Small intestine (tissue), 7 donors: ENCODE results near the gene FTO. TPM values are rescaled to one million over a fixed set of nuclear protein-coding genes. Genes with fewer than 3 reads are reported as not detected.
A peak's percentile ranks its signal among the peaks of the same experiment; 100 is the strongest.

Experiments
- DNase-seq, 2 donors: peaks; one replicate each; pipeline versions ENCODE4 v3.0.0 to v3.0.0-alpha.2; 2013
- FAIRE-seq: peaks from 2 replicates; lab custom pipeline; 2012; peaks lifted over from hg19 to GRCh38; lab: Jason Lieb, UNC
- H3K27ac ChIP-seq, 3 donors: one replicate each; pipeline ENCODE4 v1.5.1; 2013; ENCODE audit warnings: low read length in 2 of 3, mild to moderate bottlenecking in 2 of 3, control low read depth in 1 of 3, inconsistent platforms in 1 of 3, low read depth in 1 of 3, moderate library complexity in 1 of 3
- H3K27me3 ChIP-seq, 3 donors: one replicate each; pipeline ENCODE4 v1.6.1; 2013; ENCODE audit warnings: low read length in 3 of 3, inconsistent platforms in 1 of 3; ENCODE audit not compliant: control insufficient read depth in 3 of 3, insufficient read depth in 3 of 3
- H3K36me3 ChIP-seq, 3 donors: one replicate each; pipeline ENCODE4 v1.6.1; 2013; ENCODE audit warnings: low read length in 3 of 3, inconsistent platforms in 1 of 3, low read depth in 1 of 3, mild to moderate bottlenecking in 1 of 3, moderate library complexity in 1 of 3; ENCODE audit not compliant: control insufficient read depth in 3 of 3, insufficient read depth in 2 of 3
- H3K4me1 ChIP-seq, 3 donors: one replicate each; pipeline ENCODE4 v1.6.1; 2013; ENCODE audit warnings: low read length in 2 of 3, inconsistent platforms in 1 of 3, low read depth in 1 of 3, mild to moderate bottlenecking in 1 of 3, moderate library complexity in 1 of 3; ENCODE audit not compliant: control insufficient read depth in 3 of 3, insufficient read depth in 2 of 3
- H3K4me3 ChIP-seq, 3 donors: one replicate each; pipeline ENCODE4 v1.5.1; 2013; ENCODE audit warnings: low read length in 3 of 3, control low read depth in 1 of 3, inconsistent platforms in 1 of 3, low read depth in 1 of 3, mild to moderate bottlenecking in 1 of 3, moderate library complexity in 1 of 3
- H3K9me3 ChIP-seq, 2 donors: one replicate each; pipeline ENCODE4 v1.6.1; 2013; ENCODE audit warnings: low read depth in 1 of 2, low read length in 1 of 2; ENCODE audit not compliant: control insufficient read depth in 2 of 2, insufficient read depth in 1 of 2
- WGBS, 3 donors: extraction: QIAGEN DNeasy Blood & Tissue Kit; methylation state at CpG; one replicate each; pipeline ENCODE4 v1.1.7; 2013; 5-methylcytosine and 5-hydroxymethylcytosine counted together
- polyA plus RNA-seq, 4 donors: library from polyadenylated mRNA; stranded (reverse) in 3 of 4; unstranded in 1 of 4; fragments of 200-250 nt in 3 of 4; fragments of 120-200 nt in 1 of 4; gene quantifications; one replicate each; pipeline versions ENCODE4 v1.2.1 to v1.2.3, GENCODE V29; 2013
- donor health status: healthy with polysubstance abuse.
- donor health status: control.
- donor health status: control.
- donor health status: Bipolar disorder and iron deficiency.
- donor health status: healthy.

Gene FTO
- polyA plus RNA-seq, 4 donors, result 5.4 to 36.8 (median 12.2) TPM

- Histone ChIP-seq H3K27me3 (no peaks in the 10 kb centered on the region), H3K9me3 (no peaks in the 10 kb centered on the region), H3K4me3 (no peak overlapping the region), H3K4me1 (peaks cover 0 to 6% (median 3%) of the 10 kb centered on the region in 3 donors), H3K27ac (peak overlapping the region in 1 of 3 donors; percentile 12), H3K36me3 (no peaks in the 10 kb centered on the region)
- no peak for FAIRE-seq
- 74 to 82% (median 77%) methylated on average over 7 of the region's 7 CpGs for WGBS, 3 donors
- DNase-seq, result peak; percentile 59 to 66
Measured at GRCh38 chr16:53952215-53953208, 248.6 kb downstream of the FTO start.

- Histone ChIP-seq H3K27ac (no peak overlapping the region), H3K9me3 (no peaks in the 10 kb centered on the region), H3K27me3 (no peaks in the 10 kb centered on the region), H3K4me3 (no peak overlapping the region), H3K4me1 (peaks cover 0 to 6% (median 3%) of the 10 kb centered on the region in 3 donors), H3K36me3 (no peaks in the 10 kb centered on the region)
- WGBS, 3 donors, result 83 to 88% (median 87%) methylated on average over 2 of the region's 2 CpGs
- FAIRE-seq, result no peak
- DNase-seq, result no peak
Measured at GRCh38 chr16:53953336-53953735, 249.4 kb downstream of the FTO start.

- WGBS, 3 donors, result 91 to 95% (median 92%) methylated on average over 2 of the region's 2 CpGs
- H3K27me3 ChIP-seq, result no peaks in the 10 kb centered on the region
- no peaks in the 10 kb centered on the region for H3K9me3 ChIP-seq
- no peak overlapping the region for H3K4me3 ChIP-seq
- DNase-seq (no peak), FAIRE-seq (no peak)
- peaks cover 0 to 6% (median 3%) of the 10 kb centered on the region in 3 donors for H3K4me1 ChIP-seq
- no peaks in the 10 kb centered on the region for H3K36me3 ChIP-seq
- no peak overlapping the region for H3K27ac ChIP-seq
Measured at GRCh38 chr16:53955221-53955875, 251.4 kb downstream of the FTO start.

GRCh38 chr16:53958341-53958880 is 254.5 kb downstream of the FTO start:
- no peak for DNase-seq
- no peak overlapping the region for H3K27ac ChIP-seq
- H3K27me3 ChIP-seq, result no peaks in the 10 kb centered on the region
- no peaks in the 10 kb centered on the region for H3K4me1 ChIP-seq
- H3K9me3 ChIP-seq, result no peaks in the 10 kb centered on the region
- H3K36me3 ChIP-seq, result no peaks in the 10 kb centered on the region
- H3K4me3 ChIP-seq, result no peak overlapping the region
- FAIRE-seq, result no peak
- 90 to 91% (median 90%) methylated on average over 10 of the region's 10 CpGs for WGBS, 3 donors

GRCh38 chr16:53960050-53960812 is 256.3 kb downstream of the FTO start:
- Histone ChIP-seq H3K4me1 (no peaks in the 10 kb centered on the region), H3K4me3 (no peak overlapping the region), H3K9me3 (no peaks in the 10 kb centered on the region), H3K27ac (no peak overlapping the region), H3K36me3 (no peaks in the 10 kb centered on the region), H3K27me3 (no peaks in the 10 kb centered on the region)
- WGBS, 3 donors, result 88 to 92% (median 91%) methylated on average over 7 of the region's 7 CpGs
- DNase-seq (no peak), FAIRE-seq (no peak)

GRCh38 chr16:53960954-53961616 is 257.1 kb downstream of the FTO start:
- no peaks in the 10 kb centered on the region for H3K27me3 ChIP-seq
- H3K9me3 ChIP-seq, result no peaks in the 10 kb centered on the region
- WGBS, 3 donors, result 86 to 89% (median 86%) methylated on average over 6 of the region's 6 CpGs
- no peak overlapping the region for H3K4me3 ChIP-seq
- no peak overlapping the region for H3K27ac ChIP-seq
- FAIRE-seq, result no peak
- no peak for DNase-seq
- H3K4me1 ChIP-seq, result no peaks in the 10 kb centered on the region
- H3K36me3 ChIP-seq, result no peaks in the 10 kb centered on the region

- 75 to 83% (median 79%) methylated on average over 2 of the region's 2 CpGs for WGBS, 3 donors
- Histone ChIP-seq H3K27ac (no peak overlapping the region), H3K9me3 (no peaks in the 10 kb centered on the region), H3K27me3 (no peaks in the 10 kb centered on the region), H3K36me3 (no peaks in the 10 kb centered on the region), H3K4me1 (no peaks in the 10 kb centered on the region), H3K4me3 (no peak overlapping the region)
- DNase-seq, result no peak
- FAIRE-seq, result no peak
Measured at GRCh38 chr16:53962041-53962440, 258.1 kb downstream of the FTO start.
